ENCODE results near the gene ADARB1. TPM values are rescaled to one million over a fixed set of nuclear protein-coding genes. Genes with fewer than 3 reads are reported as not detected.
A peak's percentile ranks its signal among the peaks of the same experiment; 100 is the strongest.

Gene ADARB1
- total RNA-seq, 1 donor from 2014 or later, result 25.8 TPM

GRCh38 chr21:45228656-45229240 lies 154.4 kb downstream of the ADARB1 start:
- Histone ChIP-seq H3K4me2 (ENCODE audit: low read length) (peak overlapping the region; percentile 80), H3K27me3 (ENCODE audit: insufficient read depth, low read length) (peaks cover 15% of the 10 kb centered on the region), H3K27ac (ENCODE audit: low read depth, low read length) (peak overlapping the region; percentile 75), H3K4me3 (ENCODE audit: insufficient read depth, low read depth, low read length) (no peak overlapping the region), H3K36me3 (ENCODE audit: insufficient read depth, low read length) (no peaks in the 10 kb centered on the region), H2AFZ (ENCODE audit: low read depth, low read length) (no peak overlapping the region), H3K9ac (ENCODE audit: low read length) (peak overlapping the region; percentile 61), H4K20me1 (ENCODE audit: insufficient read depth, low read length) (peaks cover 3% of the 10 kb centered on the region), H3K79me2 (ENCODE audit: insufficient read depth, low read length) (no peaks in the 10 kb centered on the region), H3K9me3 (ENCODE audit: insufficient read depth, low read depth, low read length) (no peaks in the 10 kb centered on the region), H3K4me1 (ENCODE audit: insufficient read depth, low read length) (peaks cover 24% of the 10 kb centered on the region)
- Mint-ChIP-seq H3K27me3 (ENCODE audit: low read depth, unreplicated experiment) (no peaks in the 10 kb centered on the region), H3K36me3 (ENCODE audit: low read depth, unreplicated experiment) (no peaks in the 10 kb centered on the region), H3K4me3 (ENCODE audit: unreplicated experiment) (no peak overlapping the region), H3K27ac (ENCODE audit: unreplicated experiment) (peak overlapping the region; percentile 93), H3K9me3 (ENCODE audit: unreplicated experiment) (no peaks in the 10 kb centered on the region), H3K4me1 (ENCODE audit: low read depth, unreplicated experiment) (peaks cover 45% of the 10 kb centered on the region)
- no peak for TF ChIP-seq EZH2 (IDR thresholded peaks at IDR 0.05; ENCODE audit: insufficient read depth, low read length)
- TF ChIP-seq, protein P1, sequence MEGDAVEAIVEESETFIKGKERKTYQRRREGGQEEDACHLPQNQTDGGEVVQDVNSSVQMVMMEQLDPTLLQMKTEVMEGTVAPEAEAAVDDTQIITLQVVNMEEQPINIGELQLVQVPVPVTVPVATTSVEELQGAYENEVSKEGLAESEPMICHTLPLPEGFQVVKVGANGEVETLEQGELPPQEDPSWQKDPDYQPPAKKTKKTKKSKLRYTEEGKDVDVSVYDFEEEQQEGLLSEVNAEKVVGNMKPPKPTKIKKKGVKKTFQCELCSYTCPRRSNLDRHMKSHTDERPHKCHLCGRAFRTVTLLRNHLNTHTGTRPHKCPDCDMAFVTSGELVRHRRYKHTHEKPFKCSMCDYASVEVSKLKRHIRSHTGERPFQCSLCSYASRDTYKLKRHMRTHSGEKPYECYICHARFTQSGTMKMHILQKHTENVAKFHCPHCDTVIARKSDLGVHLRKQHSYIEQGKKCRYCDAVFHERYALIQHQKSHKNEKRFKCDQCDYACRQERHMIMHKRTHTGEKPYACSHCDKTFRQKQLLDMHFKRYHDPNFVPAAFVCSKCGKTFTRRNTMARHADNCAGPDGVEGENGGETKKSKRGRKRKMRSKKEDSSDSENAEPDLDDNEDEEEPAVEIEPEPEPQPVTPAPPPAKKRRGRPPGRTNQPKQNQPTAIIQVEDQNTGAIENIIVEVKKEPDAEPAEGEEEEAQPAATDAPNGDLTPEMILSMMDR (IDR thresholded peaks at IDR 0.05; ENCODE audit: insufficient read depth, low read depth, low read length), result no peak
- DNase-seq (ENCODE audit: low read depth) (peak; percentile 18), FAIRE-seq (no peak)

GRCh38 chr21:45231705-45232104 lies 157.3 kb downstream of the ADARB1 start:
- Histone ChIP-seq H3K4me2 (ENCODE audit: low read length) (no peak overlapping the region), H4K20me1 (ENCODE audit: insufficient read depth, low read length) (peaks cover 3% of the 10 kb centered on the region), H3K36me3 (ENCODE audit: insufficient read depth, low read length) (no peaks in the 10 kb centered on the region), H3K27me3 (ENCODE audit: insufficient read depth, low read length) (peaks cover 21% of the 10 kb centered on the region), H3K9ac (ENCODE audit: low read length) (no peak overlapping the region), H3K27ac (ENCODE audit: low read depth, low read length) (no peak overlapping the region), H3K4me1 (ENCODE audit: insufficient read depth, low read length) (peaks cover 21% of the 10 kb centered on the region), H2AFZ (ENCODE audit: low read depth, low read length) (no peak overlapping the region), H3K4me3 (ENCODE audit: insufficient read depth, low read depth, low read length) (no peak overlapping the region), H3K79me2 (ENCODE audit: insufficient read depth, low read length) (no peaks in the 10 kb centered on the region), H3K9me3 (ENCODE audit: insufficient read depth, low read depth, low read length) (no peaks in the 10 kb centered on the region)
- H3K27me3 Mint-ChIP-seq (ENCODE audit: low read depth, unreplicated experiment), result peaks cover 4% of the 10 kb centered on the region
- peaks cover 3% of the 10 kb centered on the region for H3K9me3 Mint-ChIP-seq (ENCODE audit: unreplicated experiment)
- H3K27ac Mint-ChIP-seq (ENCODE audit: unreplicated experiment), result no peak overlapping the region
- peaks cover 27% of the 10 kb centered on the region for H3K4me1 Mint-ChIP-seq (ENCODE audit: low read depth, unreplicated experiment)
- no peak for DNase-seq (ENCODE audit: low read depth)
- H3K36me3 Mint-ChIP-seq (ENCODE audit: low read depth, unreplicated experiment), result no peaks in the 10 kb centered on the region
- no peak overlapping the region for H3K4me3 Mint-ChIP-seq (ENCODE audit: unreplicated experiment)
- FAIRE-seq, result no peak
- no peak for TF ChIP-seq EZH2 (IDR thresholded peaks at IDR 0.05; ENCODE audit: insufficient read depth, low read length)
- TF ChIP-seq, protein P1 (IDR thresholded peaks at IDR 0.05; ENCODE audit: insufficient read depth, low read depth, low read length), result no peak

- Histone ChIP-seq H3K79me2 (ENCODE audit: insufficient read depth, low read length) (no peaks in the 10 kb centered on the region), H3K4me2 (ENCODE audit: low read length) (no peak overlapping the region), H3K36me3 (ENCODE audit: insufficient read depth, low read length) (no peaks in the 10 kb centered on the region), H3K27ac (ENCODE audit: low read depth, low read length) (no peak overlapping the region), H3K27me3 (ENCODE audit: insufficient read depth, low read length) (peaks cover 25% of the 10 kb centered on the region), H4K20me1 (ENCODE audit: insufficient read depth, low read length) (no peaks in the 10 kb centered on the region), H2AFZ (ENCODE audit: low read depth, low read length) (no peak overlapping the region), H3K4me1 (ENCODE audit: insufficient read depth, low read length) (no peaks in the 10 kb centered on the region), H3K4me3 (ENCODE audit: insufficient read depth, low read depth, low read length) (no peak overlapping the region), H3K9ac (ENCODE audit: low read length) (no peak overlapping the region), H3K9me3 (ENCODE audit: insufficient read depth, low read depth, low read length) (no peaks in the 10 kb centered on the region)
- H3K36me3 Mint-ChIP-seq (ENCODE audit: low read depth, unreplicated experiment), result no peaks in the 10 kb centered on the region
- TF ChIP-seq, protein P1 (IDR thresholded peaks at IDR 0.05; ENCODE audit: insufficient read depth, low read depth, low read length), result no peak
- no peak for TF ChIP-seq EZH2 (IDR thresholded peaks at IDR 0.05; ENCODE audit: insufficient read depth, low read length)
- peaks cover 5% of the 10 kb centered on the region for H3K4me1 Mint-ChIP-seq (ENCODE audit: low read depth, unreplicated experiment)
- H3K9me3 Mint-ChIP-seq (ENCODE audit: unreplicated experiment), result peaks cover 14% of the 10 kb centered on the region
- FAIRE-seq, result no peak
- H3K27ac Mint-ChIP-seq (ENCODE audit: unreplicated experiment), result no peak overlapping the region
- DNase-seq (ENCODE audit: low read depth), result no peak
- H3K4me3 Mint-ChIP-seq (ENCODE audit: unreplicated experiment), result no peak overlapping the region
- H3K27me3 Mint-ChIP-seq (ENCODE audit: low read depth, unreplicated experiment), result peaks cover 4% of the 10 kb centered on the region
These were observed 159.7 kb downstream of the ADARB1 start for GRCh38 chr21:45234127-45234526.

Data from astrocyte (in vitro differentiated cells and primary cell).